ENCODE results near the gene APELA. TPM values are rescaled to one million over a fixed set of nuclear protein-coding genes. Genes with fewer than 3 reads are reported as not detected.

Gene APELA
- total RNA-seq, 2 donors from 2014 or later = not detected

GRCh38 chr4:164856396-164856795 lies 20.6 kb upstream of the APELA start:
- Histone ChIP-seq H3K27me3 (no peaks in the 10 kb centered on the region), H3K9me3 (no peaks in the 10 kb centered on the region), H3K36me3 (no peaks in the 10 kb centered on the region), H3K4me3 (no peak overlapping the region), H3K27ac (no peak overlapping the region), H3K4me1 (no peaks in the 10 kb centered on the region)
- no peak for TF ChIP-seq CTCF (IDR thresholded peaks at IDR 0.05)
- DNase-seq (ENCODE audit: low spot score) = no peak

GRCh38 chr4:164866817-164867490 lies 10.0 kb upstream of the APELA start:
- no peak for TF ChIP-seq CTCF (IDR thresholded peaks at IDR 0.05)
- H3K27ac ChIP-seq = no peak overlapping the region
- no peak overlapping the region for H3K4me3 ChIP-seq
- no peaks in the 10 kb centered on the region for H3K27me3 ChIP-seq
- no peaks in the 10 kb centered on the region for H3K9me3 ChIP-seq
- no peaks in the 10 kb centered on the region for H3K4me1 ChIP-seq
- DNase-seq (ENCODE audit: low spot score) = no peak
- no peaks in the 10 kb centered on the region for H3K36me3 ChIP-seq

- DNase-seq (ENCODE audit: low spot score) = no peak
- no peaks in the 10 kb centered on the region for H3K4me1 ChIP-seq
- no peak overlapping the region for H3K27ac ChIP-seq
- no peaks in the 10 kb centered on the region for H3K9me3 ChIP-seq
- no peak overlapping the region for H3K4me3 ChIP-seq
- TF ChIP-seq CTCF (IDR thresholded peaks at IDR 0.05) = no peak
- H3K36me3 ChIP-seq = no peaks in the 10 kb centered on the region
- no peaks in the 10 kb centered on the region for H3K27me3 ChIP-seq
Observed at GRCh38 chr4:164871673-164872072, 5.3 kb upstream of the APELA start.

GRCh38 chr4:164872481-164872880 lies 4.5 kb upstream of the APELA start:
- H3K4me3 ChIP-seq = no peak overlapping the region
- no peaks in the 10 kb centered on the region for H3K9me3 ChIP-seq
- no peak for DNase-seq (ENCODE audit: low spot score)
- no peak overlapping the region for H3K27ac ChIP-seq
- TF ChIP-seq CTCF (IDR thresholded peaks at IDR 0.05) = no peak
- H3K27me3 ChIP-seq = no peaks in the 10 kb centered on the region
- no peaks in the 10 kb centered on the region for H3K36me3 ChIP-seq
- H3K4me1 ChIP-seq = no peaks in the 10 kb centered on the region

GRCh38 chr4:164874789-164875188 lies 2.2 kb upstream of the APELA start:
- Histone ChIP-seq H3K4me1 (no peaks in the 10 kb centered on the region), H3K27me3 (no peaks in the 10 kb centered on the region)
- DNase-seq (ENCODE audit: low spot score) = no peak

More at GRCh38 chr4:164874789-164875188, 2.2 kb upstream of the APELA start:
- Histone ChIP-seq H3K4me3 (no peak overlapping the region), H3K36me3 (no peaks in the 10 kb centered on the region), H3K27ac (no peak overlapping the region), H3K9me3 (no peaks in the 10 kb centered on the region)
- no peak for TF ChIP-seq CTCF (IDR thresholded peaks at IDR 0.05)
